Inflammatory macrophage treated with lipopolysaccharide for 1 hour (primary cell): ENCODE data around the gene FAM186B.
A peak's percentile ranks its signal among the peaks of the same experiment; 100 is the strongest.
"Not testable (repeated sequence)": the region's sequence is repeated elsewhere in the genome, so short reads cannot be mapped to it uniquely, and the experiment has no call there.

ENCODE experiments used
- DNase-seq, 2 donors: peaks; one replicate each; pipeline ENCODE4 v3.0.0-alpha.2; 2020 to 2022

FAM186B gene, protein sequence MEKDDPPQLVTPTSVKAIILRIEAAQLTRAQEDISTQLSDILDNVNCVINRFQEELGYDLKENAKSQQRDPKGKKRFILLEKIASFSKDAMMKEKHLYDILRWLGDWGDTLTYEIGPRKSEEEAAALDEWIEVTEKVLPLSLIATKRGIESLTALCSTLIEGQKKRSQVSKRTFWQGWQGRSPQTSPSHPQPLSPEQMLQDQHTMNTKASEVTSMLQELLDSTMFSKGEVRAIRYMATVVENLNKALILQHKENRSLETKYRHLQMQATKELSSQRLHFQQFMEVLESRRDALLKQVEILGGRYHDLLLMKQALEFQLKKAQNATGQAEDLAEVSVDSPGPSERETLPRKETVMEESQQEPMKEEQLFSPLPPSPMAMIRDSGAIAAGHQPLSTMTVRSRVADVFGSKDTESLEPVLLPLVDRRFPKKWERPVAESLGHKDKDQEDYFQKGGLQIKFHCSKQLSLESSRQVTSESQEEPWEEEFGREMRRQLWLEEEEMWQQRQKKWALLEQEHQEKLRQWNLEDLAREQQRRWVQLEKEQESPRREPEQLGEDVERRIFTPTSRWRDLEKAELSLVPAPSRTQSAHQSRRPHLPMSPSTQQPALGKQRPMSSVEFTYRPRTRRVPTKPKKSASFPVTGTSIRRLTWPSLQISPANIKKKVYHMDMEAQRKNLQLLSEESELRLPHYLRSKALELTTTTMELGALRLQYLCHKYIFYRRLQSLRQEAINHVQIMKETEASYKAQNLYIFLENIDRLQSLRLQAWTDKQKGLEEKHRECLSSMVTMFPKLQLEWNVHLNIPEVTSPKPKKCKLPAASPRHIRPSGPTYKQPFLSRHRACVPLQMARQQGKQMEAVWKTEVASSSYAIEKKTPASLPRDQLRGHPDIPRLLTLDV

DNA sequence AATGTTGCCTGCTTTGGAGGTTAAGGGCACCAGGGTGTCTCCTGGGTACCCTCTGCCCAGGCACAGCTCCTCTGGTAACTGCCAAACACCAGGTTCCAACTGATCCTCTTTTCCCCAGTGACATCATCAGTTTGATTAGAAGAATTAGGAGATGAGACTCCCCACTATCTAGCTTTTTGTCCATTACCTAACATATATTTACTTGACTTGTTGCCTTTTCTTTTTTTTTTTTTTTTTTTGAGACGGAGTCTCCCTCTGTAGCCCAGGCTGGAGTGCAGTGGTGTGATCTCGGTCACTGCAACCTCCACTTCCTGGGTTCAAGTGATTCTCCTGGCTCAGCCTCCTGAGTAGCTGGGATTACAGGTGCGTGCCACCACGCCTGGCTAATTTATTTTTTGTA is at the start of gene FAM186B:
Gene FAM186B (minus strand): TSS at position 101 of the 400 bp plus-strand sequence. CDS start 162 bp downstream, outside the sequence.
- not testable (repeated sequence) for DNase-seq

DNA sequence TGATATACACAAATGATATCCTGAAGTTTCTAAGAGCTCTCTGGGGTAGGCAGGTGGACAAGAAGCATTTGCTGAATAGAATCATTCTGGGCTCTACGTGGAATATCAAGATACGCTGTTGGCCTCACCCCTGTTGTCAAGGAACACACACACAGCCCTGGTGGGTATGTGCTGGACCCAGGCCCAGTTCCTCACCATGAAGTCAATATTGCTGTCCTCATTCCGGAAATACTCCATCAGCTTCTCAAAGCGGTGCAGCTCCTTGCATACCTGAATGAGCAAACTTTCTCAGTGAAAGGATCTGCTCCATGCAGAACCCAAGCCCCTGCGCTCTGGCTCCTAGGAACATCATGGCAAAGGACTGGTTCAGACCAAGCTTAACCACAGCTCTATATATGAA is 49.3 kb upstream of the FAM186B start:
- no peak for DNase-seq

DNA sequence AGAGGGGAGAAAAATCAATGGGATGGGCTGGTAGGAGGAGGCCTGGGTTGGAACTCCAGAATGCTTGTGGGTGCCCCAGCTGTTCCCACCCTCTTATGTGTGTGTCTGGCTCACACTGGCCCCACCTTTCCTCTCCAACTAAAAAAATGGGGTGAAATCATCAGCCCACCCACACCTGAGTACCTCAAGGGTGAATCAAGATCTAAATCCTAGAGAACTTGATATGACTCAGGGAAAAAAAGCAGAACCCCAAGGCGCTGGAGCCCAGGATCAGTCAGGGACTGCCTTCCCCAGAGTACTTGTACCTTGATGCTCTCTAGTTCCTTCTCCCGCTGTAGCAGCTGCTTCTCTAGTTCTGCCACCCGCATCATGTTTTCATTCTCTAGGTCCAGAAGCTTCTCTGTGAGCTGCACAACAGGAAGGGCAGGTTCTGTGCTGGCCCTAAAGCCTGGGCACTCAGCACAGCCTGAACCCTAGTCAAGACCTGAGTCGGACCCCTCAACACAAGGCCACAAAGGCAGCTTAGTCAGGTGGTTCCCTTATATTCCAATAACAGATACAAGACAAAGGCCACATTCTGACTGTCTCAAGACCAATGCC is 47.6 kb upstream of the FAM186B start:
- DNase-seq = peak in 1 of 2 donors; percentile 10

DNA sequence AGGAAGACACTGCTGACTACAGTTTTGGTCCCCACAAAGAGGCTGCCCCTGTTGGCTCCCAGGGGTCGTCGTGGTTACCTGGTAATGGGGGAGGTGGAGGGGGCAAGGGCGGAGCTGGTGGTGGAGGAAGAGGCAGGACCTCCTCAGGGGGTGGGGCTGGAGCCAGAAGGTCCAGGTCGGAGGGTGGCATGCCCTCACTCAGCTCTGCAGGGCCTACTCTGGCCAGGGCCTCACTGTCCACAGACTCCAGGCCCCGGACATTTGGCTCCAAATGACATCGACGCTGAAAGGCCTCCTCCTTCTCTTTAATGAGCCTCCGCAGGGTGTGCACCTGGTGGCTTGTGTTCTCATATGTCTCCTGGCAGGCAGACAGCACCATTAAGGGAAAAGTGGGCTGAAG is 46.4 kb upstream of the FAM186B start:
- DNase-seq = no peak

DNA sequence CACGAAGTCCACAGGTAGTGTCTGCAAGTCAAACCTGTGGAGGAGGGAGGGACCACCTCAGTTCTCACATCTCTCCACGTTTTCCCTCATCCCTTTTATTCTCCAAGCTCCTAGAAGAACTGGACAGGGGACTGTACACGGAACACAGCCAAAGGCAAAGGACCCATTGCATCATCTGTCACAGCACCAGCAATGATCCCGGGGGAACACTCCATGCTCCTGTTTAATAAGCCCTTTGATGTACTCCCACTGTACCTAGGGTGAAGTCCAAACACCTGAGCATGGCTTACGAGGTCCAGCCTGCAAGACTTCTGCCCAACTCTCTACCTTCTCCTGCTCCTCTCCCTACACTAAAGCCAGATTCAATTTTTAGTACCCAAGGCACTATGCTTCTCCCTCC is 44.5 kb upstream of the FAM186B start:
- DNase-seq = no peak

DNA sequence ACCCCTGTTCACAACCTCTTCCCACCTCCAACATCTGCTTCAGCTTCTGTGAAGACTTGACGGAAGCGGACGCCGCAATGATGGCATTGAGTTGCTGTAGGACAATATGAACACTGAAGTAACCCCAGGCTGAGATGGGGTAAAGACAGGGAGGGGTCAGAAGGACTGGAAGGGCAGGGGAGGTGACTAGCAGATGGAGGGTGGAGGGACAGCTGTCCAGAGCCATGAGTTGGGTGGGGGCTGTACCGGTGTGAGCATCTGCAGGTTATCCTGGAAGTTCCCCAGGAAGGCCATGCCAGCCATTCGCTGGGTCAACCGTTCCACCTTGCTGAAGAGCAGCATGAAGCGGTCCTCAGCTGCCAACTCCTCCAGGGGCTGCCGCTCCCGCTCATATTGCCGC is 44.0 kb upstream of the FAM186B start:
- no peak for DNase-seq

DNA sequence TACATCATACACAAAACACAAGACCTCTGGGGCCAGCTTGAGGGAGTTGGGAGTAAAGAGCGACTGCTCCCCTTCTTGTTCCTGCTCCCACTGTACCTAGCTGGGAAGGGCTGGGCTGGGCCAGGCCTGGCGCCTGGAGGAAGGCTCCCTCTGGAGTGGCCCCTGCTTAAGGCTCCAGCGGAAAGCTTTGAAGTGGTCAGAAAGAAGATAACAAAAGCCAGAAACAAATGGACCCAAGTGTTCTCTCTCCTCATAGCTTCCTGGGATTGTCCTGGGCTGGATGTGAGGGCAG is 43.2 kb upstream of the FAM186B start:
- DNase-seq = no peak

DNA sequence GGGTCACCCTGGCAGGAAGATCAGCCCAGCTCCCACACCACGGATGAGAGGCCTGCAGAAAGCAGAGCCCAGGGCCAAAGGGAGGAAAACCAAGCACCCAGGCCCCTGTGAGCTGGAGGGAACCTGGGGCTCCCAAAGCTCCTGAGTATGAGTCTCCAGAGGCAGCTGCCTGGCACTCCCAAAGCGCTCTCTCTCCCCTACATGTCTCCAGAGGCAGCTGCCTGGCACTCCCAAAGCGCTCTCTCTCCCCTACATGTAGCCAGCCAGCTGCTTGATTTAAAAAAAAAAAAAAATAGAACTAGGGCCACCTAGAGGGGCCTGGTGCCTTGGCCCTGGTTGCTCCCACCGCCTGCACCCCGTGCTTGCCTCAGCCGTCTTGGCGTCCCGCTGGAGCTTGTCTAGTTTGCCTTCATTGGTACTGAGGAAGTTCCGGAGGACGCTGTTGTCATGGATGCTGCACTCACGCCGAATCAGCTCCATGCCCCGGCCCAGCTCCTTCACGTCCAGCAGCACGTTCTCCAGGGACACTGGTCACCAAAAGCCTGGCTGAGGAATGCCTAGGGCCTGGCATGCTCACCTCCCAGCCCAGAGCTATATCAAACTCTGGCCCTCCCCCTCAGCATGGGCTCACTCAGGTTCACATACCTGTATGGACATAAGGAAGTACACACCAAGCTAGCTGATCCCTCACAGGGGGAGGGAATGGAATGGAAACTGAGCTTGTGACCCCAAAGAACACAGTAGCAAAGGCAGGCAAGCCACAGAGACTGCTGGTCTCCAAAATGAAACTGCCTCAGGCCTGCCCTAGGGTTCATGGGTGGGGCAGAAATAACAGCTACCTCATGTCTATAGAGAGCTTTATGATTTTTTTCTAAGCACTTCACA is 42.6 kb upstream of the FAM186B start:
- no peak for DNase-seq

DNA sequence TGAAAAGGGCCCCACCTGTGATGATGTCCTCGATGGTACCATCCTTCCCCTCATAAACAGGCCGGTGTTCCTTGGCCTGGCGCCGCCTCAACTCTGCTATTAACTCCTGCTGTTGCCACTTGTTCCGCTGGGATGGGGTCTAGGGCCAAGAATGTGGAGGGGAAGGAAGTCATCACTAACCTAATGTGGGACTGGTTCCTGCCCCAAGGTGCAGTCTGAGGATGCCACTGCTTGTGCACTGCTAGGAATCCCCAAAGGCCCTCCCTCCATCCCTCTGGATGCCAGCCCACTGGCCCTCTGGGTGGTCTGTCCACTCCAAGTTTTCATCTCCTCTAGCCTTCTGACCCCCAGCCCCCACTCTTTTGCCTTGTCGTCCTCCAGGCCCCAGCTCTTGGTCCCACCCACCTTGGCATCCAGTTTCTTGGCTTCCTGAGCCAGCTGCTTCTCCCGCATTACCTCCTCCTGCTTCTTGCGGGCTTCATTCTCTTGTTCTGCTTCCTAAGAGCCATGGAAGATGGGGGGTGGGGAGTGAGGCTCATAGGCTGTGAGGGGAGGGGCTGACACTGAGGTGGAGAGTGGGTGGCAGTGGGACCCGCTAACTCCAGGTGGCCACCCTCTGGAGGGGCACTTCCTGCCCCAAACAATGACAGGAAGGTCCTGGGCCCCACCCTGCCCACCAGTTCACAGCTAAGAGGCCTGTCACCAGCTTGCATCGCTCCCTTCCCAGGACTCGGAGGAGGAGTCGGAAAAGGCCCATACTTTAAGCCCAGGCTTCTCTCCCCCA is 41.6 kb upstream of the FAM186B start:
- no peak for DNase-seq

DNA sequence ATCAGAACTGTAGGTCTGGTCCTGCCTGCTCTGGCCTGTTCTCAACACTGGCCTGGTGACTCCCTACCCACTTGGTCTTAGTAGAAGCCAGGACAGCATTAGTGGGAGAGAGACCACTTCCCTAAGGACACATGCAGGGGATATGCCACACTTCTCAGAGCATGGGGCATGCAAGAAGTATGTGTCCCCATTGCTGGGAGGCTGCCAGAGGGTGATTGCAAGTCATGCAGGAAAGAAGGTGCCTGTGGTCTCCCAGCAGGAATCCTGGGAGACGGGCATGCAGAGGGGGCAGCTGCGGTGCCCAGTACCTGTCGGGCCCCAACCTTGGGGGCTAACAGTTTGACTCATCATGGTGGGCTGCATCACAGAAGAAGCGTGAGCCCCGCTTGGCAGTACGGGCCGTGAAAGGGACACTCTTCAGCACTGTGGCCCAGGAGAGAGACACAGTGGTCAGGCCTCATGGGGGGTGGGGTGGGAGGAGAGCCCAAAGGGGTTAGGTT is 40.9 kb upstream of the FAM186B start:
- DNase-seq = no peak

DNA sequence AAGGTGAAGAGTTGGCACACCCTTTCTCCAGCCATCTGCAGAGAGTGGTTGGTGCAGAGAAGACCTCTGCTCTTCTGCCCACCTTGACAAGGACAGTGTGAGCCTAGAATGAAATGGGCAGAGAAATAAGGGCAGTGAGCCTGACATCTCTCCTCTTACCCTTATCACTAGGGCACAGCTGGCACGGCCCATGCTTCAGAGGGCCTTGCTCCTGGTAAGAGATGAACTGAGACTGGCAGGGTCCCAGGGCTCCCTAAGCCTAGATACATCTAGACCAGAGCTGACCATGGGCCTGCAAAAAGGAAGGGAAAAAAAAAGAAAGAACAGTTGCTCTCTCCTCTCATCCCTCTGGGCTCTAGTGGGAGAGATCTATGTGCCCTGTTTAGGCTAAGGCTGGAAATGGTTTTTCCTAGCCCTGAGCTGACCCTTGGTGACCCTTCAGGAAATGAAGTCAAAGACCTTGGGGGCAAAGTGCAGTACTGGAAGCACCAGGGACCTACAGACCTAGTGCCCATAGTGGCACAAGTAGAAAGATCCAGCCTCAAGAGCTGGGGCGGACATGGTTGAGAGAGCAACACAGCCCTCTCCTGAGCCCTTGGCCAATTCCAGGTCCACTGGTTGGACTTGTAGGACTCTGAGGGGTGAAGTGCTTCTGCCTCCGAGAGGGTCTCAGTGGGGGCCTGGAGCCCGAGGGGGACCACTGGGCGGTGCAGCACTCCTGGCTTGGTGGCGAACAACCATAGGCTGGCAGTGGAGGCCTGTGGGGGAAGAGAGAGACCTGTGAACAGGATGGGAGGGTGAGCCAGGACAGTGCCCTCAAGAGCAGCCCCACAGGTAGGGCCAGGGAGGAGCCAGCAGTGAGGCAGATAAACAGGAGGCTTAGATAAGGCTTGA is 40.0 kb upstream of the FAM186B start:
- DNase-seq = no peak

DNA sequence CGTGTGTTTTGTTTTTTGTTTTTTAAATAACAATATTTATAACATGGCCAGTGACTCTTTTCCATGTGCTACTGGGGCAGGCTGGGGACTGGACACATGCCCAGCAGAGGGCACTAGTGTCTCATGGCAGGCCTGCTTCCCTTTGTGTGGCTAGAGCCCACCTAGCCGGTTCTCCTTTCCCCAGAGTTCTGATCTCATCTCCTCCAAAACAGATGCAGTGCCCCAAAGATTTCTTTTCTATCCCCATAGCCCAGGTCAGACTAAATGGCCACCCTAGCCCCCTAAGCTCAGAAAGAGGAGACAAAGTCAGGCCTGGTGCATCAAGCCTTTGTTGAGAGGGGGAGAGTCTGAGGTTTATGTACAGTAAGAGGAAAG is 39.2 kb upstream of the FAM186B start:
- DNase-seq = peak; percentile 61 to 84

DNA sequence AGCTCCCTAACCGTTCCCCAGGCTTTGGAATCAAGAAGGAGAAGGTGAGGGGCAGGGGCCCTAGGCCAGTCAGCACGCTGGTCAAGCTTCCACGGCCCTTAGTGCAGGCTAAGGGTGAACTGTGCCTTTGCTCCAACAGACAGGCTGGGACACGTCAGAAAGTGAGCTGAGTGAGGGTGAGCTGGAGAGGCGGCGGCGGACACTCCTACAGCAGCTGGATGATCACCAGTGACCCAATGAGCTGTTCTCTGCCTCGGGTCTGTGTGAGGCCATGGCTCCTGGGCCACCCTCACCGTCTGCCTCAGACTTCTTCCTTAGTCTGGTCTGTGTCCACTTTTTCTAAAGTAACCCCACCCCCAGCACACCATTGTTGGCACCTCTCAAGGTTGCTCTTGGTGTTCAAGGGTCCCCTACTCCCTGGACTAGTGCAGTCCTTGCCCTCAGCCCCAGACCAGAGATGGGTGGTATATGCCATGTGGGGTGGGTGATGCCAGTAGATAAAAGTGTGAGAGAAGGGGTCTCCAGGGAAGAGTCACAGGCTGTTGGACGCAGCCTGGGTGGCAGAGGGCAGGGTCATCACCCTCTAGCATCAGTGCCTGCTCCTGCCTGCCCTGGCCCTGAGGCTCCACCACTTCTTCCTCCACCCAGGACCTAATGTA is 38.7 kb upstream of the FAM186B start:
- no peak for DNase-seq

DNA sequence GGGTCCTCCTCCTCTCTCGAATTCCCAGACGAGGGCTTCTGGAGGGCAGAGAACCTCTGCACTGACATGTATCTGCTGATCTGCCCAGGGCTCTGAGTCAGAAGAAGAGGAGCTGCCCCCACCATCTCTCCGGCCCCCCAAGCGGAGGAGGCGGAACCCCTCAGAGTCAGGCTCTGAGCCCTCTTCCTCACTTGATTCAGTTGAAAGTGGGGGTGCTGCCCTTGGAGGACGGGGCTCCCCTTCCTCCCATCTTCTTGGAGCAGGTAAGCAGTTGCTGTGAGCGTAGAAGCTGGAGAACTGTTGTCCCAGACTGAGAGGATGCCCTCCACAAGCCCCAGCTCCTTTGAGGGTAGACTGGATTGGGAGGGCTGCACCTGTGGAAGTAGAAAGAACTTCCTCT is 37.7 kb upstream of the FAM186B start:
- DNase-seq = no peak

DNA sequence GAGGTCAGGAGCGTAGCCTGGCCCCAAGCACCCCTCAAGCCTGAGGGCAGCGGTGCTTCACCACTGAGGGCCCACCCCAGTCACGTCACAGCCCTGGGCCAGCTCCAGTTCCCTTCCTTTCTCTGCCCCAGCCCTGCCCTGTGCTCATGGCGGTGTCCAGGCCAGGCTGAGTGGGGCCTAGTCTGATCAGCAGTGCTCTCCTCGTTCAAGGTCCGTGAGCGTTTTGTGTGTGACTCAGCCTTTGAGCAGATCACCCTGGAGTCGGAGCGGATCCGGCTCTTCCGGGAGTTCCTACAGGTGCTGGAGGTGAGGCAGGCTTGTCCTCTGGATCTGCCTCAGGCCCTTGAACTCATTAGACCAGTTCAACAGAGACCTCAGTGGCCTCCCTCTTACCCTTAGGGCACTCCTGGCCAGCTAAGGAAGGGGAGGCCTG is 36.9 kb upstream of the FAM186B start:
- no peak for DNase-seq

DNA sequence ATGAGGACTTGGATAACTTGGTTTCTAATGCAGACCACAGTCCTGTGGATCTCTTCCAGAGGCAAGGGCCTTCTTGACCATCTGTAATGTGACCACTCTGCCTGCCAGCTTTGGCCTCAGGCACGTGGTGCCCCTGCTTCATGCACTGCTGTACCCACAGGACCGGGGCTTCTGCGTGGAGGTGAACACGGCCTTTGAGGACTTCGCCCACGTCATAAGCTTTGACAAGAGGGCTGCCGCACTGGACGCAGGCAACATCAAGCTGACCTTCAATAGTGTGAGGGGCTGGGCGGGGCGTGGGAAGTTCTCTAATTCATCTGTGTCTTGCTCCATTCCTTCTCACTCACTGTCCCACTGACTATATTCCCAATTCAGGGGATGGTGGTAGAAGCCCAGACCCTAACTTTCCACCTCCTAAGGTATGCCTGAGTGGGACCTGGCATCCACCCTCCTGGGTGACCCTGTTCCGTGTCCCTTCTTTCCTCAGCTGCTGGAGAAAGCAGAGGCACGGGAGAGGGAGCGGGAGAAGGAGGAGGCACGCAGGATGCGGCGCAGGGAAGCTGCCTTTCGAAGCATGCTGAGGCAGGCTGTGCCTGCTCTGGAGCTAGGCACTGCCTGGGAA is 36.4 kb upstream of the FAM186B start:
- no peak for DNase-seq

DNA sequence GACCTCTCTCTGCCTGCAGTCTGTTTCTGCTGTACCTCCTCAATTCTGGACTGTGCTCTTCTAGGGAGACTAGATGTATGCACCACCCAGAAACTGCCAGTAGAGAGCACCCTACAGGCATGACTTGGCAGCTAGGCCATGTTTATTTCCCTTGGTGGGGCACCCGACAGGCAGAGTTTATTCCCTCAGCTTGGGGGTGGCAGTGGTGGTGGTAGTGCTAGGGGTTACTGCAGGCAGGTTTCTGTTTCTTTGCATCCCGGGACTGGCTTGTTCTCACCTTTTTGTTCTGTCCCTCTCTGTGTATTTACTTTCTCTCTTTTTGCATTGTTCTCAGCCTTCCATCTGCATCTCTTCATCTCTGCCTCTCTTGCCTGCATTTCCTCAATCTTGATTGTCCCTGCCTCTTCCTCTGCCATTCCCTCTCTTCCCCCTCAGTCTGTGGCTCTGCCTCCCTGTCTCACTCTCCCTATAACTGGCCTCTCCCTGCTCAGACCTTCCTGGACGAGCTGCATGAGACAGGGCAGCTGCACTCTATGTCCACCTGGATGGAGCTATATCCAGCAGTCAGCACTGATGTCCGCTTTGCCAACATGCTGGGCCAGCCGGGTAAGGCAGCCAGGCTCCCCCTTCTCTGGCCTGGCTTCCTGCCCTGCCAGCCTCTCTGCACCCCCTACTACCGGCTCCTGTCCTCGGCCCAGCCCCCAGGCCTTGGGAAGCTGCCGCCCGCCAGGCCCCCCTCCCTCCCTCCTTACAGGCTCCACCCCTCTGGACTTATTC is 31.7 kb upstream of the FAM186B start:
- peak; percentile 46 to 66 for DNase-seq

DNA sequence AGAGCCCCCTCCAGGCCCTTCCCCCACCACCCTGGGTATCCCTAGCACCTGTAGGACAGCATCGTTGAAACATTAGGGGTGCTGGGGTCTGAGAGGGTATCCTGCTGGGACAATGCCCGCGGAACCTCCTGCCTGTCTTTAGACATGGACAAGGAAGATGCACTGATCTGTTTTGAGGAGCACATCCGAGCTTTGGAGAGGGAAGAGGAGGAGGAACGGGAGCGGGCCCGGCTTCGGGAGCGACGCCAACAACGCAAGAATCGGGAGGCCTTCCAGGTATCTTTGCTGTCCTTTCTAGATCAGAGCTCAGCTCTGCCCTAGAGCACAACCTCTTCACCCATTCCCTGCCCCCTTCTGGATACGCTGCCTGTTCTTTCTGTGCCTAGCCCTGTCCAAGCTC is 31.1 kb upstream of the FAM186B start:
- DNase-seq = no peak

DNA sequence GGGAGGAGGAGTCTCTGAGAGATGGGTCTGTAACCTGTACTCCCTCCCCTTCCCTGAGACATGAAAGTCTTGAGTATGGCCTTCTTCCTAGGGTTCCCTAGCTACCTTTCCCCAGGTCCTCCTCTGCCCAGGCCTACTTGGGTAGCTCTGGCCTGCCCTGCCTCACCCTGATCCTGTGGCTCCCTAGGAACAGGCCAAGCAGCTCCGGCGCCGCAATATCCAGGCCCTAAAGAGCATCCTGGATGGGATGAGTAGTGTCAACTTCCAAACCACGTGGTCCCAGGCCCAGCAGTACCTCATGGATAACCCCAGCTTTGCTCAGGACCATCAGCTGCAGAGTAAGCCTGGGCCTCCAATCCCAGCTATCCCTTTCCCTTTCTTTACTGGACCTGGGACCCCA is 30.2 kb upstream of the FAM186B start:
- no peak for DNase-seq
